HepG2 (cell line): ENCODE data around the gene EPB41L4A.

Experiments used
- RAD51 ChIP-seq: fragments of 450-650 bp; IDR thresholded peaks from 2 replicates; pipeline ENCODE4 v1.6.1; 2016; ENCODE audit warnings: borderline replicate concordance
- SNAPC4 ChIP-seq: sonication (generic); formaldehyde crosslinking; IDR thresholded peaks from 2 replicates; pipeline ENCODE4 v1.4.0; 2020; ENCODE audit warnings: mild to moderate bottlenecking, missing genetic modification reagents
- SP1 ChIP-seq, 2 experiments: fragments of 450-650 bp in 1 of 2; sonication (generic) in 1 of 2; formaldehyde crosslinking in 1 of 2; IDR thresholded peaks; 2 replicates each; pipeline versions ENCODE4 v1.4.0 to v1.6.1; 2016 to 2020; ENCODE audit warnings: missing genetic modification reagents in 1 of 2
- STAT6 ChIP-seq: sonication (generic); formaldehyde crosslinking; IDR thresholded peaks from 2 replicates; pipeline ENCODE4 v1.4.0; 2020; ENCODE audit warnings: missing genetic modification reagents, mild to moderate bottlenecking, borderline replicate concordance
- ZNF354B ChIP-seq: sonication (generic); formaldehyde crosslinking; IDR thresholded peaks from 2 replicates; pipeline ENCODE4 v1.8.0; 2022; ENCODE audit warnings: mild to moderate bottlenecking, missing genetic modification reagents
- ZNF407 ChIP-seq: sonication (generic); formaldehyde crosslinking; IDR thresholded peaks from one replicate; pipeline ENCODE4 v1.5.1; 2020; ENCODE audit warnings: mild to moderate bottlenecking, missing genetic modification reagents; ENCODE audit errors: not compliant biosample characterization
- ZNF460 ChIP-seq: sonication (generic); formaldehyde crosslinking; IDR thresholded peaks from 2 replicates; pipeline ENCODE4 v1.5.1; 2020; ENCODE audit warnings: missing genetic modification reagents, mild to moderate bottlenecking, borderline replicate concordance
- ZNF547 ChIP-seq: sonication (generic); formaldehyde crosslinking; IDR thresholded peaks from 2 replicates; pipeline ENCODE4 v1.5.1; 2020; ENCODE audit warnings: mild to moderate bottlenecking, missing genetic modification reagents

GRCh38 chr5:112179290-112179689 lies 239.8 kb downstream of the EPB41L4A start:
- no peak for TF ChIP-seq ZNF354B
- no peak for TF ChIP-seq SP1 (IDR thresholded peaks at IDR 0.05)
- no peak for TF ChIP-seq SP1 (CRISPR knock-in tag; IDR thresholded peaks at IDR 0.05)
- TF ChIP-seq ZNF547 (CRISPR knock-in tag), result no peak
- no peak for TF ChIP-seq RAD51
- no peak for TF ChIP-seq STAT6
- no peak for TF ChIP-seq ZNF460 (CRISPR knock-in tag)
- TF ChIP-seq SNAPC4 (CRISPR knock-in tag), result no peak
- TF ChIP-seq ZNF407, result no peak
